ENCODE results near the gene MPV17. TPM values are rescaled to one million over a fixed set of nuclear protein-coding genes. Genes with fewer than 3 reads are reported as not detected.

Gene MPV17
- total and polyA plus RNA-seq, 2 donors (not counting 1 experiment from before 2014, with no cell fraction given) = 103 to 137 TPM

DNA sequence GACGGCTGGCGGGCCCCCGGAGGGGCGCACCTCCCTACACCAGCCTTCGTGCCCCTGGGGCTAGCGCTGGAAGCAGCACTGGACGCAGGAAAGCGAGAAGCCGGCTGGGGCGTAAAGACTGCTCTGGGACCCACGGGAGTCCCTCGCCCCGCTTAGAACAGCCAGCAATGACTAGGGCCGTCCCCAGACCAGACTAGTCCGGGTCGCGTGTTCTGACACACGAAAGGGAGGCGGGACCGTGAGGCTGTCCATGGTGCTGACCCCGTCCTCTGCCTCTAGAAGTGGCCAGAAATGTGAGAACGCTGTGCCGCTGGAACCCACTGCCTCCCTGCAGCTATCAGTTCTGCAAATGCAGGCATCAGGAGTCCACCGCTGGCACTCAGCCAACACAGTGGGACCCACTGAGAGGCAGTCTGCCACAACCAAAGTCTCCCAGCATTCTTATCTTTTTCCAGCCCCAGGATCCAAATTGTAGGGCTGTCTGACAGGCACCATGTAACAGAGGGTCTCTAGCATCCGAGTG is 14.5 kb downstream of the MPV17 start, which contains the start of gene UCN:
UCN (minus strand) TSS at position 87 of the 523 bp plus-strand sequence. CDS start 550 bp downstream, outside the sequence.
- Histone ChIP-seq H2AFZ (ENCODE audit: insufficient read depth, low read depth, low read length, poor library complexity, severe bottlenecking) (no peak within 1 kb of the TSS), H3K36me3 (replicated peaks in 1 of 2; ENCODE audit: control extremely low read depth in 1 of 2, control insufficient read depth in 1 of 2, extremely low read depth in 1 of 2, insufficient read depth in 2 of 2, low read length in 1 of 2) (peaks cover 4 to 9% of the 10 kb centered on the region in 2 experiments), H3K4me2 (replicated peaks; ENCODE audit: low read depth, low read length, poor library complexity, severe bottlenecking) (peak within 1 kb of the TSS; percentile 71), H3K27ac (ENCODE audit: low read length in 2 of 2) (no peak within 1 kb of the TSS), H3K27me3 (replicated peaks in 1 of 4; ENCODE audit: control extremely low read depth in 1 of 4, control insufficient read depth in 3 of 4, insufficient read depth in 4 of 4, low read length in 3 of 4) (peaks cover 0 to 29% (median 9%) of the 10 kb centered on the region in 4 experiments), H3K9ac (ENCODE audit: low read length) (no peak within 1 kb of the TSS), H3K4me1 (ENCODE audit: control insufficient read depth in 2 of 2, insufficient read depth in 2 of 2, low read length in 2 of 2) (peaks cover 14% of the 10 kb centered on the region in 2 donors), H3K9me3 (ENCODE audit: control extremely low read depth in 1 of 3, control insufficient read depth in 2 of 3, insufficient read depth in 1 of 3, low read length in 2 of 3) (peaks cover 0 to 7% (median 0%) of the 10 kb centered on the region in 3 donors), H3K4me3 (ENCODE audit: control extremely low read depth in 1 of 5, extremely low read depth in 1 of 5, insufficient read depth in 1 of 5, low read depth in 2 of 5, low read length in 4 of 5) (no peak within 1 kb of the TSS), H3K79me2 (ENCODE audit: control insufficient read depth, insufficient read depth, low read length) (no peaks in the 10 kb centered on the region), H4K20me1 (ENCODE audit: control insufficient read depth, insufficient read depth, low read length, poor library complexity, severe bottlenecking) (no peaks in the 10 kb centered on the region)
- WGBS (ENCODE audit: insufficient coverage) = 94% methylated on average over 25 of the region's 25 CpGs
- no peak within 1 kb of the TSS for H3K4me3 Mint-ChIP-seq
- intact Hi-C loops (cut with micrococcal nuclease) = no loop called here
- no peaks in the 10 kb centered on the region for H3K9me3 Mint-ChIP-seq (ENCODE audit: insufficient read depth)
- POLR2A ChIA-PET = no interaction called here
- CTCF ChIA-PET = no interaction called here
- H3K27ac Mint-ChIP-seq = no peak within 1 kb of the TSS
- DNase-seq (no peak), ATAC-seq (ENCODE audit: low read depth) (no peak)
- TF ChIP-seq EZH2 (IDR thresholded peaks at IDR 0.05; ENCODE audit: borderline replicate concordance, insufficient read depth, low read depth, low read length, poor library complexity, severe bottlenecking) = no peak
- TF ChIP-seq, protein P1, sequence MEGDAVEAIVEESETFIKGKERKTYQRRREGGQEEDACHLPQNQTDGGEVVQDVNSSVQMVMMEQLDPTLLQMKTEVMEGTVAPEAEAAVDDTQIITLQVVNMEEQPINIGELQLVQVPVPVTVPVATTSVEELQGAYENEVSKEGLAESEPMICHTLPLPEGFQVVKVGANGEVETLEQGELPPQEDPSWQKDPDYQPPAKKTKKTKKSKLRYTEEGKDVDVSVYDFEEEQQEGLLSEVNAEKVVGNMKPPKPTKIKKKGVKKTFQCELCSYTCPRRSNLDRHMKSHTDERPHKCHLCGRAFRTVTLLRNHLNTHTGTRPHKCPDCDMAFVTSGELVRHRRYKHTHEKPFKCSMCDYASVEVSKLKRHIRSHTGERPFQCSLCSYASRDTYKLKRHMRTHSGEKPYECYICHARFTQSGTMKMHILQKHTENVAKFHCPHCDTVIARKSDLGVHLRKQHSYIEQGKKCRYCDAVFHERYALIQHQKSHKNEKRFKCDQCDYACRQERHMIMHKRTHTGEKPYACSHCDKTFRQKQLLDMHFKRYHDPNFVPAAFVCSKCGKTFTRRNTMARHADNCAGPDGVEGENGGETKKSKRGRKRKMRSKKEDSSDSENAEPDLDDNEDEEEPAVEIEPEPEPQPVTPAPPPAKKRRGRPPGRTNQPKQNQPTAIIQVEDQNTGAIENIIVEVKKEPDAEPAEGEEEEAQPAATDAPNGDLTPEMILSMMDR (IDR thresholded peaks at IDR 0.05) = no peak
- H3K4me1 Mint-ChIP-seq = peaks cover 7% of the 10 kb centered on the region
- H3K27me3 Mint-ChIP-seq = peaks cover 21% of the 10 kb centered on the region

DNA sequence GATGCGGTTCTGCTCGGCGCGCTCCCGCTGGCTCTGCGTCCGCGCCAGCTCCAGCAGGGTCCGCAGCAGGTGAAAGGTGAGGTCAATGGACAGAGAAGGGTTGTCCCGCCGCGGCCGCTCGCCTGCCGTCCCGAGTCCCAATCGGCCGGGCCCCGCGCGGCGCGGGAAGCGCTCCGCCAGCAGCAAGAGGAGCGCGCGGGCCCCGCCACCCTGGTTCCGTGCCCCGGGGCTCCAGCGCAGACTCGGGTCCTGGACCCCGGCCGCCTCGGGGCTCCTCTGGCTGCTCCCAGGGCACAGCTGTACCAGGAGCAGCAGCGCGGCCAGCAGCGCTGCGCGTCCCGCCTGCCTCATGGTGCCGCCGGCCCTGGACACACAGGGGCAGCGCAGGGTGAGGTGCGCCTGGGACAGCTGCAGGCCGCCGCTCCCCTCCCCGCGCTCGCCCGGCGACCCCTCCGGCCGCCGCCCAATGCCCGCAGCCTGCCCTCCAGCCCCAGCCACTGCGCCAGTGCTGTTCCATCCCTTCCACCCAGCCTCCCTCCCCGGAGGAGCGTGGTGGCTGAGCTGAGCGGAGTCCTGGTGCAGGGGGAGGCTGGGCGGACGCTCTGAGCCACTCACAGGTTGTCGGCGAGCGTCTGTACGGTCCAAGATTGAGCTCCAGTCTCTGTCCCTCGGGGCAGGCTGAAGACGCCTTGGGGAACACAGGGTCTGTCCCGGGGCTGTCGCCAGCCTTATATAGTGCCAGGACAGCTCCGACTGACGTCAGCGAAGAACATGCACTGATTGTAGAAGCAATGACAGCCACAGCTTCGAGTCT is 15.1 kb downstream of the MPV17 start:
- ChIA-PET CTCF (no interaction called here), POLR2A (no interaction called here)
- Mint-ChIP-seq H3K27me3 (peaks cover 21% of the 10 kb centered on the region), H3K4me3 (no peak overlapping the region), H3K4me1 (peaks cover 10% of the 10 kb centered on the region), H3K9me3 (ENCODE audit: insufficient read depth) (no peaks in the 10 kb centered on the region), H3K27ac (no peak overlapping the region)
- Histone ChIP-seq H3K27me3 (replicated peaks in 1 of 4; ENCODE audit: control extremely low read depth in 1 of 4, control insufficient read depth in 3 of 4, insufficient read depth in 4 of 4, low read length in 3 of 4) (peaks cover 0 to 29% (median 9%) of the 10 kb centered on the region in 4 experiments), H3K9ac (ENCODE audit: low read length) (no peak overlapping the region), H3K79me2 (ENCODE audit: control insufficient read depth, insufficient read depth, low read length) (no peaks in the 10 kb centered on the region), H2AFZ (ENCODE audit: insufficient read depth, low read depth, low read length, poor library complexity, severe bottlenecking) (no peak overlapping the region), H3K9me3 (ENCODE audit: control extremely low read depth in 1 of 3, control insufficient read depth in 2 of 3, insufficient read depth in 1 of 3, low read length in 2 of 3) (peaks cover 0 to 7% (median 0%) of the 10 kb centered on the region in 3 donors), H3K27ac (ENCODE audit: low read length in 2 of 2) (no peak overlapping the region), H4K20me1 (ENCODE audit: control insufficient read depth, insufficient read depth, low read length, poor library complexity, severe bottlenecking) (no peaks in the 10 kb centered on the region), H3K4me3 (ENCODE audit: control extremely low read depth in 1 of 5, extremely low read depth in 1 of 5, insufficient read depth in 1 of 5, low read depth in 2 of 5, low read length in 4 of 5) (no peak overlapping the region), H3K36me3 (replicated peaks in 1 of 2; ENCODE audit: control extremely low read depth in 1 of 2, control insufficient read depth in 1 of 2, extremely low read depth in 1 of 2, insufficient read depth in 2 of 2, low read length in 1 of 2) (peaks cover 4 to 9% of the 10 kb centered on the region in 2 experiments), H3K4me1 (ENCODE audit: control insufficient read depth in 2 of 2, insufficient read depth in 2 of 2, low read length in 2 of 2) (peaks cover 14 to 21% of the 10 kb centered on the region in 2 donors), H3K4me2 (replicated peaks; ENCODE audit: low read depth, low read length, poor library complexity, severe bottlenecking) (peak overlapping the region; percentile 71)
- DNase-seq = no peak
- ATAC-seq (ENCODE audit: low read depth) = no peak
- intact Hi-C loops (cut with micrococcal nuclease) = no loop called here
- TF ChIP-seq, protein P1 (IDR thresholded peaks at IDR 0.05) = no peak
- no peak for TF ChIP-seq EZH2 (IDR thresholded peaks at IDR 0.05; ENCODE audit: borderline replicate concordance, insufficient read depth, low read depth, low read length, poor library complexity, severe bottlenecking)
- WGBS (ENCODE audit: insufficient coverage) = 47% methylated on average over 75 of the region's 75 CpGs

Data from B cell (primary cell).